Progenitor cell of endocrine pancreas (in vitro differentiated cells): ENCODE data around the gene TRRAP. TPM values are rescaled to one million over a fixed set of nuclear protein-coding genes. Genes with fewer than 3 reads are reported as not detected.

Experiments
- DNase-seq: peaks from one replicate; pipeline ENCODE4 v3.0.0; 2021; ENCODE audit warnings: low spot score; ENCODE audit not compliant: unreplicated experiment
- H3K27ac Mint-ChIP-seq: 2 replicates; pipeline ENCODE4 v1.8.0; 2021; ENCODE audit warnings: mild to moderate bottlenecking, moderate library complexity, mixed read lengths
- H3K27me3 Mint-ChIP-seq: 2 replicates; pipeline ENCODE4 v1.8.0; 2021; ENCODE audit warnings: mixed read lengths
- H3K36me3 Mint-ChIP-seq: 2 replicates; pipeline ENCODE4 v1.8.0; 2022; ENCODE audit warnings: mixed read lengths; ENCODE audit not compliant: insufficient read depth
- H3K4me1 Mint-ChIP-seq: 2 replicates; pipeline ENCODE4 v1.8.0; 2021; ENCODE audit warnings: low read depth, mixed read lengths
- H3K4me3 Mint-ChIP-seq: 2 replicates; pipeline ENCODE4 v1.8.0; 2021; ENCODE audit warnings: low read depth, mild to moderate bottlenecking, moderate library complexity, mixed read lengths
- H3K9me3 Mint-ChIP-seq: 2 replicates; pipeline ENCODE4 v1.8.0; 2021; ENCODE audit warnings: low read depth, mixed read lengths
- total RNA-seq: library from RNA; stranded (reverse); gene quantifications from 2 replicates; pipeline ENCODE4 v1.2.1, GENCODE V29; 2021
- TF ChIP-seq, protein P1 (sequence below): fragments of 200-600 bp; sonication (generic); IDR thresholded peaks from one replicate; pipeline ENCODE4 v1.5.0; 2021; ENCODE audit warnings: antibody characterized with exemption, mild to moderate bottlenecking; ENCODE audit not compliant: unreplicated experiment

The TRRAP gene
- total RNA-seq, 1 donor from 2014 or later = 75.8 TPM

DNA sequence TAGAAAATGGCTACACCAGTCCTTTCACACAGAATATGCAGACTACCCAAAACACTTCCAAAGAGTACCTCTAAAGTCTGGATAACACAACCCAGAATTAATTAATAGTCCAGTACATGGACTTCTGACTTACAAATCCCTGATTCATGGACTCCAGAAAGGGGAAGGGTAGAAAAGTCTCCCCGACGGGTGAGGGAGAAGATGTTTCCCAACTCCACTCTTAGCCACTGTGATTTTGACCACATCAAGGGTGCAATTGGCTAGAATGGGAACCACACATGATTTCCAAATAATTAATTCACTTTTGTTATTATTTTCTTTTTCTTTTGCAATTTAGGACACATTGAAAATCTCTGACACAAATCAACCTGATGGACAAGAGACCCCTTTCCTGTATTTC lies 9.9 kb upstream of the TRRAP start:
- no peak overlapping the region for H3K4me3 Mint-ChIP-seq
- H3K27me3 Mint-ChIP-seq = peaks cover 51% of the 10 kb centered on the region
- H3K36me3 Mint-ChIP-seq = no peaks in the 10 kb centered on the region
- TF ChIP-seq, protein P1, sequence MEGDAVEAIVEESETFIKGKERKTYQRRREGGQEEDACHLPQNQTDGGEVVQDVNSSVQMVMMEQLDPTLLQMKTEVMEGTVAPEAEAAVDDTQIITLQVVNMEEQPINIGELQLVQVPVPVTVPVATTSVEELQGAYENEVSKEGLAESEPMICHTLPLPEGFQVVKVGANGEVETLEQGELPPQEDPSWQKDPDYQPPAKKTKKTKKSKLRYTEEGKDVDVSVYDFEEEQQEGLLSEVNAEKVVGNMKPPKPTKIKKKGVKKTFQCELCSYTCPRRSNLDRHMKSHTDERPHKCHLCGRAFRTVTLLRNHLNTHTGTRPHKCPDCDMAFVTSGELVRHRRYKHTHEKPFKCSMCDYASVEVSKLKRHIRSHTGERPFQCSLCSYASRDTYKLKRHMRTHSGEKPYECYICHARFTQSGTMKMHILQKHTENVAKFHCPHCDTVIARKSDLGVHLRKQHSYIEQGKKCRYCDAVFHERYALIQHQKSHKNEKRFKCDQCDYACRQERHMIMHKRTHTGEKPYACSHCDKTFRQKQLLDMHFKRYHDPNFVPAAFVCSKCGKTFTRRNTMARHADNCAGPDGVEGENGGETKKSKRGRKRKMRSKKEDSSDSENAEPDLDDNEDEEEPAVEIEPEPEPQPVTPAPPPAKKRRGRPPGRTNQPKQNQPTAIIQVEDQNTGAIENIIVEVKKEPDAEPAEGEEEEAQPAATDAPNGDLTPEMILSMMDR = no peak
- H3K4me1 Mint-ChIP-seq = peaks cover 5% of the 10 kb centered on the region
- H3K9me3 Mint-ChIP-seq = no peaks in the 10 kb centered on the region
- H3K27ac Mint-ChIP-seq = no peak overlapping the region
- DNase-seq = no peak

DNA sequence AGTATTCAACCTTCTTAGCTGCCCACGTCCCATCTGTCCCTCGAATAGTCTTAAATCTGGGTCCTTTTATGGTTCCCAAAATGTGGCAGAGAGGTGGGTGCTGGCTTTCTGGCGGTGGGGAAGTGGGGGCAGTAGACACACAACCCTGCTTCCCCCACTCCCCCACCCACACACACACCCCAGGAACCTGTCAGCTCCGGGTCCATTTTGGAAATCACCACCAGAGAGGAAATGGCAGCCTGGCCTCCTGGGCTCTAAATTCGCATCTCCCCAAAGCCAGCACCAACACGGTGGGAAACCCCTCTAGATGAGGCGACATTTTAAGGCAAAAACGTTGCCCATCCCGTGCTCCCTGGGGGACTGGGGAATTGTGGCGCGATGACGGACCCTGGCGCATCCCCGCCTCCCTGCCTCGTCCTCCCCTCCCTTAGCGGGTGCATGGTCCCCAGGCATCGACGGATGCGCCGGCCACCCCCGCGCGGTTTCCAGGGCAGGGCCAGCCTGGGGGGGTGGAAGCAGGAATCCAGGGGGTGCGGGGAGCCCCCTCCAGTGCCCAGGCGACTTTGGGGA lies 9.2 kb upstream of the TRRAP start:
- DNase-seq = no peak
- no peaks in the 10 kb centered on the region for H3K9me3 Mint-ChIP-seq
- no peak overlapping the region for H3K4me3 Mint-ChIP-seq
- H3K4me1 Mint-ChIP-seq = peaks cover 5% of the 10 kb centered on the region
- no peaks in the 10 kb centered on the region for H3K36me3 Mint-ChIP-seq
- TF ChIP-seq, protein P1 = no peak
- no peak overlapping the region for H3K27ac Mint-ChIP-seq
- peaks cover 46% of the 10 kb centered on the region for H3K27me3 Mint-ChIP-seq

DNA sequence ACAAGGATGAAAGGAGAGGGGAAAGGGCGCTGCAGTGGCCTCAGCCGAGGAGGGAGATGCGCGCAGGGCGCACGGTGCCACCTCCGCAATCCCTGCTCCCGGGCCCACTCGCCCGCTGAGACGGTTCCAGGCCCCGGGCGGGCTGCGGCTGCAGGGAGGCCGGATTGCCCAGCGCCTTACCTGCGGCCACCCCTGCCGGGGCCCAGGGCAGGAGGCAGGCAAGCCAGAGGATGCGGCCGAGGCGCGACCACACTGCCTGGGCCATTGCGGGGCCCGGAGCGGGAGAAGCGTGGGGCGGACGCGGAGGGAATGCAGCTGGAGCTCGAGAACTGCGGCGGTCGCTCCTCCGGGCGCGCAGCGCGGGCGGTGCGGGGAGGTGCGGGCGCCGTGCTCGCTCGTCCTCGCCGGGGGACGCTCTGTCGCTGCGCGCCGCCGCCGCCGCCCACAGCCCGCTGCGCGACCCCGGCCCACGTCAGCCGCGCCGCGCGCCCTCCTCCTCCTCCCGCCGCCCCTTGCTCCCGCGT lies 8.7 kb upstream of the TRRAP start, which contains the start of gene TMEM130:
TSS of gene TMEM130 (minus strand) at position 418 of the 524 bp plus-strand sequence. CDS start at position 265, 153 bp downstream.
- TF ChIP-seq, protein P1 = no peak
- no peaks in the 10 kb centered on the region for H3K9me3 Mint-ChIP-seq
- H3K4me1 Mint-ChIP-seq = peaks cover 5% of the 10 kb centered on the region
- peak within 1 kb of the TSS; percentile 66 for H3K4me3 Mint-ChIP-seq
- DNase-seq = no peak
- no peak within 1 kb of the TSS for H3K27ac Mint-ChIP-seq
- H3K27me3 Mint-ChIP-seq = peaks cover 45% of the 10 kb centered on the region
- no peaks in the 10 kb centered on the region for H3K36me3 Mint-ChIP-seq

DNA sequence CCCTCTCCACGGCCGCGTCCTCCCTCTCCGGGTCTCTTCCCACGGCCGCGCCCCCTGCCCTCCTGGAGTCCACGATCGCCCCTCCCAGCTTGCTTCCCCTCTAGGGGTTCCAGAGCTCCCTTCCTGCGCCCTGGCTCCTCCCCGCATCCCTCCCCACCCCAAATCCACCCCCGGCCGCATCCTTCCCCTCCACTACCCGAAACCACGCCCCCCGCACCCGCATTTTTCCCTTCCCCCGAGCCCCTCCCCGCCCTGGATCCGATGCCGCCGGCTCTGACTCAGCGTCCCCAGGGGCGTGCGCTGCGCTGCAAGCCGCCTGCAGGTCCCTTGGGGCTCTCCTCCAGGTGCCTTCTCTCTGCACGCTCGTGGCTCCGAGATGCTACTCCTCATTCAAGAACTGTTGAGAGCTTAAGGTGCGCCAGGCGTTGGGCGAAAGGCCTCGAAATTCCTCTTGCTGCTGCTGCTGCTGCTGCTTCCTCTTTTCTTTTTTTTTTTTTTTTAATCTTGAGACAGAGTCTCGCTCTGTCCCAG lies 8.1 kb upstream of the TRRAP start:
- Mint-ChIP-seq H3K9me3 (no peaks in the 10 kb centered on the region), H3K27ac (no peak overlapping the region), H3K4me3 (peak overlapping the region; percentile 66), H3K36me3 (no peaks in the 10 kb centered on the region), H3K27me3 (peaks cover 44% of the 10 kb centered on the region), H3K4me1 (peaks cover 5% of the 10 kb centered on the region)
- TF ChIP-seq, protein P1 = no peak
- DNase-seq = no peak

DNA sequence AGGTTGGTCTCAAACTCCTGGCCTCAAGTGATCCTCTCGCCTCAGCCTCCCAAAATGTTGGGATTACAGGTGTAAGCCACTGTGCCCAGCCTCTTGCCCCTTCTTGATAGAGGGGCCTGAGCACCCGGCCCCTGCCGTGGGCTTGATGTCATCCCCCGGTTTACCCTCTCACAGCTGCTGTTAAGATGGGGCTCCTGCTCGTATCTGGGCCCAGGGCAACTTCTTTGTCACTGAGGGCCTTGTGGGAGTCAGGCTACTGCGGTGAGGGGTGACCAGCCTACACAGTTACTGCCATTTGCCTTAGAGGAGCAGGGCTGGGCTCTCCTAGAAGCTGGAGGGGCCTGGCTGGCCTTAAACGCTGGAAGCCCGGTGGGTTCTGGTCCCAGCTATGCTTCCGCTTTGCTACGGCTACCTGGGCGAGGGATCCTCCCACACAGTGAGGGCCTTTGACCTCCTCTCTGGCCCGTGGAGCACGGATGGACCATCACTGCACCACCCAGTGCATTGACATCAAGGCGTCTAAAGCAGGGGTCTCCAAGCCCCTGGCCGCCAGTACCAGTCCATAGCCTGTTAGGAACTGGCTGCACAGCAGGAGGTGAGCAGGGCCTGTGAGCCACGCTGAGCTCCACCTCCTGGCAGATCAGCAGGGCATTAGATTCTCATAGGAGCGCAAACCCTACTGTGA lies 7.4 kb upstream of the TRRAP start:
- H3K4me1 Mint-ChIP-seq = peaks cover 5% of the 10 kb centered on the region
- H3K27me3 Mint-ChIP-seq = peaks cover 47% of the 10 kb centered on the region
- H3K9me3 Mint-ChIP-seq = no peaks in the 10 kb centered on the region
- no peak for DNase-seq
- peak overlapping the region; percentile 66 for H3K4me3 Mint-ChIP-seq
- no peak overlapping the region for H3K27ac Mint-ChIP-seq
- TF ChIP-seq, protein P1 = no peak
- no peaks in the 10 kb centered on the region for H3K36me3 Mint-ChIP-seq
